Glutamatergic neuron (in vitro differentiated cells): ENCODE data around the gene NFASC. TPM values are rescaled to one million over a fixed set of nuclear protein-coding genes. Genes with fewer than 3 reads are reported as not detected.

Experiments used
- DNase-seq: peaks from one replicate; pipeline ENCODE4 v3.0.0; 2022
- H3K27ac Mint-ChIP-seq: one replicate; pipeline ENCODE4 v1.8.0; 2020; ENCODE audit warnings: mild to moderate bottlenecking, mixed read lengths, inconsistent platforms; ENCODE audit not compliant: unreplicated experiment
- H3K27me3 Mint-ChIP-seq: one replicate; pipeline ENCODE4 v1.8.0; 2020; ENCODE audit warnings: mild to moderate bottlenecking, moderate library complexity, mixed read lengths, inconsistent platforms; ENCODE audit not compliant: unreplicated experiment
- H3K36me3 Mint-ChIP-seq: one replicate; pipeline ENCODE4 v1.8.0; 2020; ENCODE audit warnings: mild to moderate bottlenecking, mixed read lengths, inconsistent platforms; ENCODE audit not compliant: unreplicated experiment
- H3K4me1 Mint-ChIP-seq: one replicate; pipeline ENCODE4 v1.8.0; 2020; ENCODE audit warnings: mild to moderate bottlenecking, low read depth, mixed read lengths, inconsistent platforms; ENCODE audit not compliant: unreplicated experiment
- H3K4me3 Mint-ChIP-seq: one replicate; pipeline ENCODE4 v1.8.0; 2020; ENCODE audit warnings: mild to moderate bottlenecking, mixed read lengths, inconsistent platforms; ENCODE audit not compliant: unreplicated experiment
- H3K9me3 Mint-ChIP-seq: one replicate; pipeline ENCODE4 v1.8.0; 2020; ENCODE audit warnings: mild to moderate bottlenecking, moderate library complexity, mixed read lengths, inconsistent platforms; ENCODE audit not compliant: unreplicated experiment
- CTCF ChIP-seq: fragments of 200-600 bp; sonication (generic); IDR thresholded peaks from one replicate; pipeline ENCODE4 v1.5.0; 2021; ENCODE audit not compliant: partially characterized antibody, unreplicated experiment
- total RNA-seq: library from RNA; stranded (reverse); fragmentation: NEBNext Ultra II Directional; extraction: Animal tissue kit (Norgen Biotek cat#: 25700); gene quantifications from one replicate; pipeline ENCODE4 v1.2.1, GENCODE V29; 2021; ENCODE audit not compliant: unreplicated experiment

Gene NFASC
- total RNA-seq, 1 donor from 2014 or later, result 301 TPM

GRCh38 chr1:204950353-204951001, 79.8 kb downstream of the NFASC start:
- TF ChIP-seq CTCF, result no peak
- H3K27me3 Mint-ChIP-seq, result peaks cover 9% of the 10 kb centered on the region
- peaks cover 5% of the 10 kb centered on the region for H3K9me3 Mint-ChIP-seq
- no peak overlapping the region for H3K4me3 Mint-ChIP-seq
- DNase-seq, result no peak
- peaks cover 18% of the 10 kb centered on the region for H3K4me1 Mint-ChIP-seq
- H3K36me3 Mint-ChIP-seq, result peaks cover 20% of the 10 kb centered on the region
- H3K27ac Mint-ChIP-seq, result no peak overlapping the region

- no peak overlapping the region for H3K4me3 Mint-ChIP-seq
- TF ChIP-seq CTCF, result no peak
- H3K27me3 Mint-ChIP-seq, result peaks cover 4% of the 10 kb centered on the region
- H3K36me3 Mint-ChIP-seq, result peaks cover 33% of the 10 kb centered on the region
- no peak overlapping the region for H3K27ac Mint-ChIP-seq
- no peak for DNase-seq
- peaks cover 33% of the 10 kb centered on the region for H3K4me1 Mint-ChIP-seq
- peaks cover 7% of the 10 kb centered on the region for H3K9me3 Mint-ChIP-seq
These were observed 88.0 kb downstream of the NFASC start for GRCh38 chr1:204958317-204959307.

- no peak overlapping the region for H3K4me3 Mint-ChIP-seq
- H3K36me3 Mint-ChIP-seq, result peaks cover 33% of the 10 kb centered on the region
- no peak for TF ChIP-seq CTCF
- H3K9me3 Mint-ChIP-seq, result peaks cover 7% of the 10 kb centered on the region
- DNase-seq, result no peak
- H3K4me1 Mint-ChIP-seq, result peaks cover 33% of the 10 kb centered on the region
- H3K27ac Mint-ChIP-seq, result no peak overlapping the region
- H3K27me3 Mint-ChIP-seq, result peaks cover 4% of the 10 kb centered on the region
These were observed 88.7 kb downstream of the NFASC start for GRCh38 chr1:204959374-204959773.

- Mint-ChIP-seq H3K27me3 (peaks cover 4% of the 10 kb centered on the region), H3K27ac (no peak overlapping the region), H3K4me3 (no peak overlapping the region), H3K9me3 (peaks cover 6% of the 10 kb centered on the region), H3K4me1 (peaks cover 33% of the 10 kb centered on the region), H3K36me3 (peaks cover 34% of the 10 kb centered on the region)
- DNase-seq, result no peak
- no peak for TF ChIP-seq CTCF
These were observed 89.2 kb downstream of the NFASC start for GRCh38 chr1:204959836-204960235.
